ENCODE measurements around the gene CEP68. TPM values are rescaled to one million over a fixed set of nuclear protein-coding genes. Genes with fewer than 3 reads are reported as not detected.

Gene CEP68
- polyA plus RNA-seq, 3 donors from 2014 or later, result 5.8 to 8.6 (median 7.9) TPM

DNA sequence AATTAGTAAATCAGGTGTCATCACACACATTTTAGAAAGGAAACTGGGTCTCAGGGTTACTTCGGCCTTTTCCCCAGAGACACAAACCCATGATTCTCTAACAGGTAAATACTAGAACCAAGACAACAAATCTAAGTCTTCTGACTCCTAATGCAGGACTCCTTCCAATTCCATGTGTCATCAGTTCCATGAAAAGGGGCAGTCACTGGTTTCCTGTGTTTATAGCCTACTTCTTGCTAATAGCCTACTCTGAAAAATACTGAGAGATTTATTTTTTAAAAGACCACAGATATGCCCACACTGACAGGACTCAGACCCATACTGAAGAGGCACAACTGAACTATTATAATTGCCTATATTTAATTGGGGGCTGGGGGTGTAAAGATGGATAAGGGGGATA is 40.7 kb downstream of the CEP68 start:
- Mint-ChIP-seq H3K4me3 (no peak overlapping the region), H3K27ac (peak overlapping the region in 2 of 6 donors; percentile 50 to 53), H3K27me3 (ENCODE audit: low read depth in 3 of 3) (peaks cover 0 to 9% (median 2%) of the 10 kb centered on the region in 3 donors), H3K9me3 (no peaks in the 10 kb centered on the region), H3K4me1 (peaks cover 23 to 62% of the 10 kb centered on the region in 2 donors), H3K36me3 (peaks cover 16 to 35% (median 16%) of the 10 kb centered on the region in 3 donors)
- DNase-seq, result no peak

DNA sequence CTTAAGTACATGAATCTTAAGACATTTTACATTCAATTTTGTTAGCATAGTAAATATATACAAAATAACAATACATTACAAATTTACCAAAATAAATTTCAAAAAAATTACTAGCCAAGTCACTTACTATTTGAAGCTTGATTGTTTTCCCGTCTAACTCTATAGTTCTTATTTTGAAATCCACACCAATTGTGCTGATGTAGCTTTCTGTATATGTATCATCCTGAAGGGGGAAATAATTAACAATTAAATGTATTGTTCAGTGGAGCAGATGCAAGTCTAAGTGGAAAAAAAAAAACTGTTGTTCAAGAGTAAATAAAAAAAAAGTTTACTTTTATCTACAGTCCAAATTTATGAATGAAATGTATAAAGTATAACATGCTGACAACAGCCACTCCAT is 41.6 kb downstream of the CEP68 start:
- Mint-ChIP-seq H3K4me3 (no peak overlapping the region), H3K36me3 (peaks cover 12 to 31% (median 13%) of the 10 kb centered on the region in 3 donors), H3K27ac (peak overlapping the region in 2 of 6 donors; percentile 28 to 60), H3K9me3 (no peaks in the 10 kb centered on the region), H3K4me1 (peaks cover 18 to 57% of the 10 kb centered on the region in 2 donors), H3K27me3 (ENCODE audit: low read depth in 3 of 3) (peaks cover 0 to 7% (median 3%) of the 10 kb centered on the region in 3 donors)
- DNase-seq, result no peak

DNA sequence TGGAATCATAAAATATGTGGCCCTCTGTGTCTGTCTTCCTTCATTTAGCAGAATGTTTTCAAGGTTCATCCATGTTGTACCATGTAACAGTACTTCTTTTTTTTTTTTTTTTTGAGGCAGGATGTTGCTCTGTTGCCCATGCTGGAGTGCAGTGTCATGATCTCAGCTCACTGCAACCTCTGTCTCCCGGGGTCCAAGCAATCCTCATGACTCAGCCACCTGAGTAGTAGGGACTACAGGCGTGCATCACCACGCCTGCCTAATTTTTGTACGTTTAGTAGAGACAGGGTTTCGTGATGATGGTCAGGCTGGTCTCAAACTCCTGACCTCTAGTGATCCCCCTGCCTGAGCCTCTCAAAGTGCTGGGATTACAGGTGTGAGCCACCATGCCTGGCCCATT is 42.5 kb downstream of the CEP68 start:
- Mint-ChIP-seq H3K27ac (peak overlapping the region in 3 of 6 donors; percentile 39 to 65 (median 49)), H3K4me3 (no peak overlapping the region), H3K4me1 (peaks cover 13 to 51% of the 10 kb centered on the region in 2 donors), H3K36me3 (peaks cover 7 to 26% (median 8%) of the 10 kb centered on the region in 3 donors), H3K27me3 (ENCODE audit: low read depth in 3 of 3) (peaks cover 0 to 7% (median 3%) of the 10 kb centered on the region in 3 donors), H3K9me3 (no peaks in the 10 kb centered on the region)
- DNase-seq, result no peak

DNA sequence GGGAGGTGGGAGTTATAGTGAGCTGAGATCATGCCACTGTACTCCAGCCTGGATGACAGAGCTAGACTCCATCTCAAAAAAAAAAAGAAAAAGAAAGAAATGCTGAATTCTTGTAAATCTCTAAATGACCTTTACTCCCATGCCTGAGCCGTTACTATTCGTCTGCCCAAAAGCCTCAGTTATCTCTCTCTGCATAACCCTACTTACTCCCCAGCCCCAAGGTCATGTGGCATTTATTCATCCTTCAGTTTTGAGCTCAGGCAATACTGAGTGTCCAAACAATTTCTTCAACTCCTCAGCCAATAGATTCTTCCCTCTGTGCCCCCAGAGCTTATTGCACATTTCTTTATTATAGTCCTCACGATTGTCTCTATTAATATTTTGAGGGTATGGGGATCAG is 44.9 kb downstream of the CEP68 start:
- DNase-seq, result no peak
- Mint-ChIP-seq H3K36me3 (peaks cover 4 to 29% (median 8%) of the 10 kb centered on the region in 3 donors), H3K9me3 (no peaks in the 10 kb centered on the region), H3K27ac (peak overlapping the region in 2 of 6 donors; percentile 35 to 64), H3K4me3 (no peak overlapping the region), H3K4me1 (peaks cover 20 to 60% of the 10 kb centered on the region in 2 donors), H3K27me3 (ENCODE audit: low read depth in 3 of 3) (peaks cover 0 to 9% (median 3%) of the 10 kb centered on the region in 3 donors)

DNA sequence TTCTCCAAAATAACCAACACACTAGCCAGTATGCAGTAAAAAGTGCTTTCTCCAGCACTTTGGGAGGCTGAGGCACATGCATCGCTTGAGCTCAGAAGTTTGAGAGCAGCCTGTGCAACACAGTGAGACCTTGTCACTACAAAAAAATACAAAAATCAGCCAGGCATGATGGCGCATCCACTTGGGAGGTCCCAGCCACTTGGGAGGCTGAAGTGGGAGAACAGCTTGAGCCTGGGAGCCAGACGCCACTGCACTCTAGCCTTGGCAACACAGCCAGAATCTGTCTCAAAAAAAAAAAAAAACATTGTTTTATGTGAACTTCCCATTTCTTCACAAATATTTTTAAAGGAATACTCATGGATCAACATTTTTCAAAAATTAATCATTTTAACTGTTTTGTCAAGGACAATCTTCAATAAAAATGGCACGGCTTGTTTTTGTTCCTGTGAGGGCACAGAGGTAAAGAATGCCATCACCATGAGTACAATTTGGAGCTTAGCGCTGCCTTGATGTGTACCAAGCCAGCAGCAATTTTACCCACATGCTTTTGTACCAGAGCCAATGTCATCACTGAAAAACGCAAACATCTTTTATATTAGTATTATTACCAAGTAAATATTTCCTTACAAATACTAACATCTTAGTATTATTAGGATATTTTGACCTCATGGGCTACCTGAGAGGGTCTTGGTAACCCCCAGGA is 46.9 kb downstream of the CEP68 start:
- Mint-ChIP-seq H3K27me3 (ENCODE audit: low read depth in 3 of 3) (peaks cover 0 to 8% (median 3%) of the 10 kb centered on the region in 3 donors), H3K4me3 (no peak overlapping the region), H3K36me3 (peaks cover 4 to 12% (median 4%) of the 10 kb centered on the region in 3 donors), H3K9me3 (no peaks in the 10 kb centered on the region), H3K27ac (no peak overlapping the region), H3K4me1 (peaks cover 32 to 60% of the 10 kb centered on the region in 2 donors)
- no peak for DNase-seq

DNA sequence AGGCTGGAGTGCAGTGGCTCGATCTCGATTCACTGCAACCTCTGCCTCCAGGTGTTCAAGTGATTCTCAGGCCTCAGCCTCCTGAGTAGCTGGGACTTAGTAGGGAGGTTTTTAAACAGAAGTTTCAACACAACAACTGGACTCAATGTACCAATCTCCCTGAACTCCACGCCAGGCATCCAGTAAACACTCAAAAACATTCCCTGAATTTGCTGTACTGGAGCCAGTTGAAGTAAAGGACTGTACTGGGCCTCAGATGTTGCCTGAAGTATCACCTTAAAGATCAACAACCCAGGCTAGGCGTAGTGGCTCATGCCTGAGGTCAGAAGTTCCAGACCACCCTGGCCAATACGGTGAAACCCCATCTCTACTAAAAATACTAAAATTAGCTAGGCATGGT is 51.3 kb downstream of the CEP68 start:
- peaks cover 0 to 7% (median 0%) of the 10 kb centered on the region in 3 donors for H3K36me3 Mint-ChIP-seq
- H3K27me3 Mint-ChIP-seq (ENCODE audit: low read depth in 3 of 3), result peaks cover 1 to 3% (median 3%) of the 10 kb centered on the region in 3 donors
- H3K9me3 Mint-ChIP-seq, result no peaks in the 10 kb centered on the region
- H3K4me1 Mint-ChIP-seq, result peaks cover 52 to 83% of the 10 kb centered on the region in 2 donors
- H3K4me3 Mint-ChIP-seq, result peak overlapping the region in 1 of 5 donors; percentile 23
- H3K27ac Mint-ChIP-seq, result peak overlapping the region in 1 of 6 donors; percentile 16
- DNase-seq, result no peak

DNA sequence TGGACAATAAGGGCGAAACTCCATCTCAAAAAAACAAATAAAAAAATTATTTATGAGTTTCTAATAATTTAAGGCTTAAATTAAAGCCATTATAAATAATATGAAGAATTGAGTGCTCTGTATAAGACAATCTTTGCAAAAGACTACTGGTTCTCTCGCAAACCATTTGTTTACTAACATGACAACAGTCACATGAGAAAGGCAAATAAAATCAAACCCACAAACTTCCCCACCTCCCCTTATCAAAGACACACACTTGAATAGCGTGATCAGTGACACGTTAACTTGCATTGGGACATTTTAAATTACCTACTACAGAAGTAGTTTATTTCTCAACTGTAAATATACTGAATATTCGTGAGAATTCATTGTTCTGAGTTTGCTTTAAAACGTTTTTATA is 52.6 kb downstream of the CEP68 start:
- H3K27me3 Mint-ChIP-seq (ENCODE audit: low read depth in 3 of 3), result peaks cover 1 to 3% (median 3%) of the 10 kb centered on the region in 3 donors
- DNase-seq, result no peak
- H3K36me3 Mint-ChIP-seq, result peaks cover 0 to 7% (median 0%) of the 10 kb centered on the region in 3 donors
- H3K4me1 Mint-ChIP-seq, result peaks cover 61 to 95% of the 10 kb centered on the region in 2 donors
- no peak overlapping the region for H3K4me3 Mint-ChIP-seq
- no peaks in the 10 kb centered on the region for H3K9me3 Mint-ChIP-seq
- no peak overlapping the region for H3K27ac Mint-ChIP-seq

DNA sequence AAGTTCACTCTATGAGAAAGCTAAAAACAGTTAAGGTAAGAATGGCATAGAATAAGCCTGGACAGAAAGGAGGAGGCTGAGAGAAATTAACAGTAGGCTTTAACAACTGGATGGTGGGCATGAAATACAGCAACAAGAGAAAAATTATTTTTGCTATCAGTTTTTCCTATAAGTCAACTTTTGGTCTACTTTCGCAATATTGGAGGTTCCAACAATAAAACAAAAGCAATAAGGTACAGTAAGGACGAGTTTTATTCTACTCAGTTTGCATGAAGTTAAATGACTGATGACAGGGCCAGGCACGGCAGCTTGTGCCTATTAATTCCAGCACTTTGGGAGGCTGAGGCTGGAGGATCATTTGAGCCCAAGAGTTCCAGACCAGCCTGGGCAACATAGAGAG is 56.4 kb downstream of the CEP68 start:
- peaks cover 0 to 7% (median 0%) of the 10 kb centered on the region in 3 donors for H3K36me3 Mint-ChIP-seq
- H3K27ac Mint-ChIP-seq, result peak overlapping the region in 1 of 6 donors; percentile 55
- peaks cover 3 to 7% (median 3%) of the 10 kb centered on the region in 3 donors for H3K27me3 Mint-ChIP-seq (ENCODE audit: low read depth in 3 of 3)
- DNase-seq, result no peak
- peaks cover 66 to 93% of the 10 kb centered on the region in 2 donors for H3K4me1 Mint-ChIP-seq
- peak overlapping the region in 1 of 5 donors; percentile 21 for H3K4me3 Mint-ChIP-seq
- H3K9me3 Mint-ChIP-seq, result no peaks in the 10 kb centered on the region

DNA sequence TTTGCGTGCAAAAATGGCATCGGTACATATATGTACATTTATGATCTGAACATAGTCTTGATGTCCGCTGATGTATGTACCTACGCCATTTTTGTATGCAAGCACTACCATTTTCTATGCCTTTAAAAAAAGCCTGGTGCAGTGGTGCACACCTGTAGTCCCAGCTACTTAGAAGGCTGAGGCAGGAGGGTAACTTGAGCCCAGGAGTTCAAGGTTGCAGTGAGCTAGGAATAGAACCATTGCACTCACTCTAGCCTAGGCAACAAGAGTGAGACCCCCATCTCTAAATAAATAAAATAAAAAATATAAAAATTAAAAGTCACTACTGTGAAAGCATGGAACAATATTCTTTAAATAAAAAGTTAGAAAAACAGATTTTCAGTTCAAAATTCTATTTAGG is 57.0 kb downstream of the CEP68 start:
- Mint-ChIP-seq H3K27me3 (ENCODE audit: low read depth in 3 of 3) (peaks cover 3 to 7% (median 3%) of the 10 kb centered on the region in 3 donors), H3K36me3 (peaks cover 0 to 7% (median 0%) of the 10 kb centered on the region in 3 donors), H3K4me1 (peaks cover 69 to 93% of the 10 kb centered on the region in 2 donors), H3K9me3 (no peaks in the 10 kb centered on the region), H3K27ac (no peak overlapping the region), H3K4me3 (no peak overlapping the region)
- DNase-seq, result no peak

DNA sequence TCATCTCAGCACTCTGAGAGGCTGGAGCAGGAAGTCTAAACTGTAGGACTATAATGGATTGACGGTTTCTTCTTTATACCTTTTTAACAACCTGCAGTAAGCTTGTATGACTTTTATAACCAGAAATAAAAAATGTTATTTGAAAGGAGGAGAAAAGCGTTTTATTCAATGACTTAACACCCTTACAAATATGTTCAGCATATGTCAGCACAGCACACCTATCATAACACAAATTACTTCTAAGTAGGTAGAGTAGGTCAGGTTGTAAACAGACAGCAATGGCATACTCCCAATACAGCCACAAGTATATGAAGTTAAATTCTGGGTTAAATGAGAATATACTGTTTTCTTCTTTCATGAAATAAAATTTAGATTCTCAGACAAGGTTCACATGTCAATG is 57.6 kb downstream of the CEP68 start:
- H3K4me3 Mint-ChIP-seq, result peak overlapping the region in 1 of 5 donors; percentile 49
- H3K4me1 Mint-ChIP-seq, result peaks cover 68 to 91% of the 10 kb centered on the region in 2 donors
- peaks cover 0 to 7% (median 0%) of the 10 kb centered on the region in 3 donors for H3K36me3 Mint-ChIP-seq
- no peaks in the 10 kb centered on the region for H3K9me3 Mint-ChIP-seq
- no peak for DNase-seq
- H3K27me3 Mint-ChIP-seq (ENCODE audit: low read depth in 3 of 3), result peaks cover 2 to 7% (median 3%) of the 10 kb centered on the region in 3 donors
- peak overlapping the region in 1 of 6 donors; percentile 7 for H3K27ac Mint-ChIP-seq

DNA sequence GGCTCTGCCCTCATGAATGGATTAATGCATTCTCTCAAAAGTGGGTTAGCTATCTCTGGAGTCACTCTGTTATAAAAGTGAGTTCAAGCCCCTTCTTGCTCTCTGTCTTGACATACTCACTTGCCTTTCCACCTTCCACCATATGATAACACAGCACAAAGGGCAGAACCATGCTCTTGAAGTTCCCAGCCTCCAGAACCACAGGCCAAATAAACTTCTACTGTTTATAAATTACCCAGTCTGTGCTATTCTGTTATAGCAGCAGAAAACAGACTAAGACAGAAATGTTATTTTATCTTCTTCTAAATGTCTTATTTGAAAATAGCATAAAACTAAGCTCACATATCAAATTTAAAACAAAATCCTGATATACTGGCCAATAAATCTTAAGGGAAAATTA is 58.7 kb downstream of the CEP68 start:
- Mint-ChIP-seq H3K4me1 (peaks cover 71 to 91% of the 10 kb centered on the region in 2 donors), H3K27ac (peak overlapping the region in 2 of 6 donors; percentile 23 to 38), H3K27me3 (ENCODE audit: low read depth in 3 of 3) (peaks cover under 1 to 7% (median 2%) of the 10 kb centered on the region in 3 donors), H3K36me3 (peaks cover 0 to 5% (median 0%) of the 10 kb centered on the region in 3 donors), H3K9me3 (no peaks in the 10 kb centered on the region), H3K4me3 (peak overlapping the region in 2 of 5 donors; percentile 2 to 11)
- DNase-seq, result no peak

DNA sequence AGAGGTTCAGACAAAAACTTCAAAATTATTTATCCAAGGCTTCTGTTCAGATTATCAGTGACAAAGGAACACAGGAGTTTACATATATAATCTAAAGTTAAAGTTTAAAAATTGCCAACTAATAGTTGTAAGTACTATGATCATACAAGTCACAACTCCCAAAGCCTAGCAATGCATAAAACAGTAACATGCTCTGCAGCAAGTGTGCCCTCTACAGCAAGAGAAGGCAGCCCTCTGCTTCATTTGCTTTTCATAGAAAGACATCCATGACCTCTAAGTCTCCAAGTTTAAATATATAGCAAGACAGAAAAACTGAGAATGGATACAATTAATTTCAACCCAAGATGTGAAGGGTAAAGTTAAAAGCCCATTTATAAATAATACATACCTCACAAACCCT is 60.4 kb downstream of the CEP68 start:
- Mint-ChIP-seq H3K27me3 (ENCODE audit: low read depth in 3 of 3) (peaks cover 2 to 10% (median 5%) of the 10 kb centered on the region in 3 donors), H3K9me3 (no peaks in the 10 kb centered on the region), H3K27ac (peak overlapping the region in 1 of 6 donors; percentile 36), H3K4me1 (peaks cover 71 to 91% of the 10 kb centered on the region in 2 donors), H3K4me3 (peak overlapping the region in 4 of 5 donors; percentile 1 to 60 (median 30)), H3K36me3 (peaks cover 0 to 4% (median 0%) of the 10 kb centered on the region in 3 donors)
- DNase-seq, result no peak

DNA sequence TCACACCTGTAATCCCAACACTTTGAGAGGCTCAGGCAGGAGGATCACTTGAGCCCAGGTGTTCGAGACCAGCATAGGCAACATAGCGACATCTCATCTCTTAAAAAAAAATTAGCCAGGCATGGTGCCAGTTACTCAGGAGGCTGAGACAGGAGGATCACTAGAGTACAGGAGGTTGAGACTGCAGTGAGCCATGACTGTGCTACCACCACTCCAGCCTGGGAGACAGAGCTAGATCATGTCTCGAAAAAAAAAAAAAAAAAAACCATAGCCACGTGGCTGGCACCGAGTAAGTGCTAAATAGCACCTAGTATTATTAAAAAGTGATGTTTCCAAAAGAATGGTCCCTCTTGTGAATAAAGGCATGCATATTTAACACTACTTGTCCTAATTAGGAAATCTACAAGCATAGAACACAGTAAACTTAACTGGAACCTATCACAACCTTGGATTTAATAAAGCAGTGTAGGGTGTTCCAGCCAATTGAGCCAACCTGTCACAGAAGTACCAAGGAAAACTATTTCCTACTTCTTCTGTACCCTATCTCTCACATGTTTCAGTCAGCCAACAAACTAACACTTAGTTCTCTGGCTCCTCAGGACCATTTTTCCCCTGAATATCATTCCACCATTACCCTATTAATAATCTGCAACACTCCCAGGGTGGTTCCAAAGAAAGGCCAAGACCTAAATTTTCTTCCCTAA is 64.9 kb downstream of the CEP68 start:
- peaks cover 2 to 9% (median 9%) of the 10 kb centered on the region in 3 donors for H3K27me3 Mint-ChIP-seq (ENCODE audit: low read depth in 3 of 3)
- H3K4me1 Mint-ChIP-seq, result peaks cover 75 to 94% of the 10 kb centered on the region in 2 donors
- no peak for DNase-seq
- peak overlapping the region in 2 of 6 donors; percentile 53 to 78 for H3K27ac Mint-ChIP-seq
- no peaks in the 10 kb centered on the region for H3K36me3 Mint-ChIP-seq
- H3K9me3 Mint-ChIP-seq, result no peaks in the 10 kb centered on the region
- H3K4me3 Mint-ChIP-seq, result peak overlapping the region in 3 of 5 donors; percentile 5 to 64 (median 40)

DNA sequence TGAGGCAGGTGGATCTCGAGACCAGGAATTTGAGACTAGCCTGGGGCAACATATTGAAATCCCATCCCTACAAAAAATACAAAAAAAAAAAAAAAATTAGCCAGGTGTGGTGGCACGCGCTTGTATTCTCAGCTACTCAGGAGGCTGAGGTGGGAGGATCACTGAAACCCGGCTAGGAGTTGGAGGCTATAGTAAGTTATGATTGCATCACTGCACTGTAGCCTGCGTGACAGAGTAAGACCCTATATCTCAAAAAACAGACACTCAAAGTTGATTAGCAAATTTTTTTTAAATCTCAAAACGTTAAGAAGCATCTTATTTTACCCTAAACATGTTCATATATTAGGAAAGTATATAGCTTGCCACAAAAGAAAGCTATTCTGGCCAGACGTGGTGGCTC is 66.1 kb downstream of the CEP68 start:
- Mint-ChIP-seq H3K9me3 (no peaks in the 10 kb centered on the region), H3K4me1 (peaks cover 70 to 94% of the 10 kb centered on the region in 2 donors), H3K27ac (peak overlapping the region in 1 of 6 donors; percentile 70), H3K27me3 (ENCODE audit: low read depth in 3 of 3) (peaks cover 0 to 9% (median 8%) of the 10 kb centered on the region in 3 donors), H3K4me3 (peak overlapping the region in 2 of 5 donors; percentile 10 to 17), H3K36me3 (no peaks in the 10 kb centered on the region)
- DNase-seq, result no peak

Data from immature natural killer cell (primary cell).